Limb (tissue), 2 donors: ENCODE measurements around the gene ELOVL5.
"Not testable (repeated sequence)": the region's sequence is repeated elsewhere in the genome, so short reads cannot be mapped to it uniquely, and the experiment has no call there.

ENCODE experiments used
- DNase-seq, 2 donors: peaks; one replicate each; pipeline ENCODE4 v3.0.0-alpha.2; 2016; ENCODE audit errors: extremely low spot score in 2 of 2

ELOVL5 gene

GRCh38 chr6:53328375-53328774 lies 20.4 kb downstream of the ELOVL5 start:
- no peak for DNase-seq

- DNase-seq, result no peak
These were observed 21.7 kb downstream of the ELOVL5 start for GRCh38 chr6:53327017-53327395.

GRCh38 chr6:53326372-53327016 lies 22.3 kb downstream of the ELOVL5 start:
- DNase-seq, result no peak

GRCh38 chr6:53325785-53326184 lies 23.0 kb downstream of the ELOVL5 start:
- DNase-seq, result no peak

- DNase-seq, result no peak
These were observed 26.3 kb downstream of the ELOVL5 start for GRCh38 chr6:53322188-53323029.

- no peak for DNase-seq
These were observed 27.0 kb downstream of the ELOVL5 start for GRCh38 chr6:53321701-53322100.

GRCh38 chr6:53320964-53321363 lies 27.8 kb downstream of the ELOVL5 start:
- DNase-seq, result no peak

- DNase-seq, result no peak
These were observed 30.3 kb downstream of the ELOVL5 start for GRCh38 chr6:53318429-53318828.

- no peak for DNase-seq
These were observed 30.9 kb downstream of the ELOVL5 start for GRCh38 chr6:53317861-53318260.

GRCh38 chr6:53317299-53317698 lies 31.5 kb downstream of the ELOVL5 start:
- DNase-seq, result not testable (repeated sequence)

GRCh38 chr6:53316142-53316541 lies 32.6 kb downstream of the ELOVL5 start:
- no peak for DNase-seq

- DNase-seq, result no peak
These were observed 33.5 kb downstream of the ELOVL5 start for GRCh38 chr6:53315086-53315724.

- DNase-seq, result no peak
These were observed 34.9 kb downstream of the ELOVL5 start for GRCh38 chr6:53313784-53314400.

- DNase-seq, result no peak
These were observed 36.4 kb downstream of the ELOVL5 start for GRCh38 chr6:53312355-53312754.

- DNase-seq, result no peak
These were observed 37.2 kb downstream of the ELOVL5 start for GRCh38 chr6:53311586-53311935.

- no peak for DNase-seq
These were observed 37.8 kb downstream of the ELOVL5 start for GRCh38 chr6:53310771-53311585.

GRCh38 chr6:53309901-53310300 lies 38.8 kb downstream of the ELOVL5 start:
- no peak for DNase-seq

- no peak for DNase-seq
These were observed 39.5 kb downstream of the ELOVL5 start for GRCh38 chr6:53309059-53309900.

- no peak for DNase-seq
These were observed 41.9 kb downstream of the ELOVL5 start for GRCh38 chr6:53306819-53307347.

- DNase-seq, result not testable (repeated sequence)
These were observed 42.5 kb downstream of the ELOVL5 start for GRCh38 chr6:53306217-53306616.
